OCI-LY1 (cell line): Measurements from ENCODE around the gene SLC39A11.

ENCODE experiments used
- EZH2 ChIP-seq: fragments of 200-600 bp; sonication (generic), shearing (Covaris generic); IDR thresholded peaks from 2 replicates; pipeline ENCODE4 v1.8.0; 2017; ENCODE audit warnings: borderline replicate concordance, mixed run types, mild to moderate bottlenecking, antibody characterized with exemption, low read length, moderate library complexity, mixed read lengths
- TF ChIP-seq, protein P1 (sequence below): fragments of 200-600 bp; sonication (generic), shearing (Covaris generic); IDR thresholded peaks from 2 replicates; pipeline ENCODE4 v1.5.1; 2017; ENCODE audit warnings: mild to moderate bottlenecking, antibody characterized with exemption, low read length, moderate library complexity, mixed read lengths

DNA sequence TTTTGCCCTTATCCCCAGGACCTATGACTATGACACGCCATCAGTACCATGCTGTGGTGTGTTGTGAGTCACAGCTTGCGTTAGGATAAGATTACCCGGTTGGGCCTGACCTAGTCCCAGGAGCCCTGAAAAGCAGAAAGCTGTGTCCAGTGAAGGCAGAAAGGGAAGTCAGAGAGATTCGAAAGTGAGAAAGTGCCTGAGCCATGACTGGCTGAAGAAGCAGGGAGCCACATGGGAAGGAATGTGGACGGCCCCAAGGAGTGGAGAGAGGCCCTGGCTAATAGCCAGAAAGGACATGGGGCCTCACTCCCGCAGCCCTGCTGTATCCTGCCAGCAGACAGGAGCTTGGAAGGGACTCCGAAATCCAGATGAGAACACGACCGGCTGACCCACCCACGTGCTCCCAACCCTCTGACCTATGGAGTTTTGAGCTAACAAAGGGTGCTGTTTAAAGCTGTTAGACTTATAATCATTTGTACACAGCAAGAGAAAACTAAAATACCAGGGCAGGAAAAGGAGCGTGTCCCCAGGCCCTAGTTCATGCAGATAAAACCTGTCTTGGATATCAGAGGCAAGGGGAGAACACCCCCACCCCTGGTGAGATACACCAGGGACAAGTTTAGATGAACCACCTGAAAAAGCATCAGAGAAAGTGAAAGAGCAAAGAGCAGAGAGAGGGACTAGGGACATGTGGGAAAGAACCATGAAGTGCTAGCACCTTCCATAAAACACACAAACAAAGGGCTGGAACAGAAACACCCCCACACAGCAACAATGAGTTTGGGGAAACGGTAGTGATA is 115.3 kb downstream of the SLC39A11 start:
- TF ChIP-seq, protein P1, sequence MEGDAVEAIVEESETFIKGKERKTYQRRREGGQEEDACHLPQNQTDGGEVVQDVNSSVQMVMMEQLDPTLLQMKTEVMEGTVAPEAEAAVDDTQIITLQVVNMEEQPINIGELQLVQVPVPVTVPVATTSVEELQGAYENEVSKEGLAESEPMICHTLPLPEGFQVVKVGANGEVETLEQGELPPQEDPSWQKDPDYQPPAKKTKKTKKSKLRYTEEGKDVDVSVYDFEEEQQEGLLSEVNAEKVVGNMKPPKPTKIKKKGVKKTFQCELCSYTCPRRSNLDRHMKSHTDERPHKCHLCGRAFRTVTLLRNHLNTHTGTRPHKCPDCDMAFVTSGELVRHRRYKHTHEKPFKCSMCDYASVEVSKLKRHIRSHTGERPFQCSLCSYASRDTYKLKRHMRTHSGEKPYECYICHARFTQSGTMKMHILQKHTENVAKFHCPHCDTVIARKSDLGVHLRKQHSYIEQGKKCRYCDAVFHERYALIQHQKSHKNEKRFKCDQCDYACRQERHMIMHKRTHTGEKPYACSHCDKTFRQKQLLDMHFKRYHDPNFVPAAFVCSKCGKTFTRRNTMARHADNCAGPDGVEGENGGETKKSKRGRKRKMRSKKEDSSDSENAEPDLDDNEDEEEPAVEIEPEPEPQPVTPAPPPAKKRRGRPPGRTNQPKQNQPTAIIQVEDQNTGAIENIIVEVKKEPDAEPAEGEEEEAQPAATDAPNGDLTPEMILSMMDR, result no peak
- no peak for TF ChIP-seq EZH2
